Activated CD8-positive, alpha-beta memory T cell treated with anti-CD3 and anti-CD28 coated beads, Interleukin-2, amount 50 U/mL, for 1 hour (primary cell): Measurements from ENCODE around the gene LMTK2.
"Not testable (repeated sequence)": the region's sequence is repeated elsewhere in the genome, so short reads cannot be mapped to it uniquely, and the experiment has no call there.

Experiments used
- DNase-seq: peaks from one replicate; pipeline ENCODE4 v3.0.0-alpha.2; 2020; ENCODE audit errors: extremely low read depth

LMTK2 gene

GRCh38 chr7:98217623-98218582 lies 111.2 kb downstream of the LMTK2 start:
- DNase-seq = no peak

GRCh38 chr7:98219382-98219781 lies 112.7 kb downstream of the LMTK2 start:
- not testable (repeated sequence) for DNase-seq

- DNase-seq = no peak
Observed at GRCh38 chr7:98221611-98222532, 115.2 kb downstream of the LMTK2 start.

- no peak for DNase-seq
Observed at GRCh38 chr7:98222533-98223195, 116.0 kb downstream of the LMTK2 start.

- no peak for DNase-seq
Observed at GRCh38 chr7:98223351-98223897, 116.8 kb downstream of the LMTK2 start.

- no peak for DNase-seq
Observed at GRCh38 chr7:98223898-98224700, 117.4 kb downstream of the LMTK2 start.

GRCh38 chr7:98224701-98225181 lies 118.1 kb downstream of the LMTK2 start:
- DNase-seq = no peak

- DNase-seq = no peak
Observed at GRCh38 chr7:98225913-98226614, 119.4 kb downstream of the LMTK2 start.

- DNase-seq = no peak
Observed at GRCh38 chr7:98227939-98228338, 121.3 kb downstream of the LMTK2 start.

- no peak for DNase-seq
Observed at GRCh38 chr7:98228801-98229200, 122.1 kb downstream of the LMTK2 start.

GRCh38 chr7:98229441-98229840 lies 122.8 kb downstream of the LMTK2 start:
- no peak for DNase-seq

GRCh38 chr7:98229991-98230745 lies 123.5 kb downstream of the LMTK2 start:
- DNase-seq = no peak

- no peak for DNase-seq
Observed at GRCh38 chr7:98230746-98231471, 124.2 kb downstream of the LMTK2 start.

- no peak for DNase-seq
Observed at GRCh38 chr7:98231493-98232262, 125.0 kb downstream of the LMTK2 start.

- no peak for DNase-seq
Observed at GRCh38 chr7:98232263-98232585, 125.6 kb downstream of the LMTK2 start.

GRCh38 chr7:98232799-98233198 lies 126.1 kb downstream of the LMTK2 start:
- DNase-seq = no peak

- no peak for DNase-seq
Observed at GRCh38 chr7:98233219-98234070, 126.8 kb downstream of the LMTK2 start.
